ENCODE data around the gene NTNG1.

- TF ChIP-seq ZNF274 (IDR thresholded peaks at IDR 0.05; ENCODE audit: borderline replicate concordance, extremely low read depth, low read length), result no peak
- no peak for TF ChIP-seq CTCF (IDR thresholded peaks at IDR 0.05; ENCODE audit: control extremely low read depth in 1 of 3, insufficient read depth in 1 of 3, low read depth in 1 of 3, low read length in 3 of 3)
- no peak for TF ChIP-seq MAX (IDR thresholded peaks at IDR 0.05)
- TF ChIP-seq CHD1 (IDR thresholded peaks at IDR 0.05; ENCODE audit: low read depth, low read length), result no peak
- no peak for TF ChIP-seq EZH2 (IDR thresholded peaks at IDR 0.05; ENCODE audit: low read depth, low read length, severe bottlenecking)
- TF ChIP-seq POLR2A (IDR thresholded peaks at IDR 0.05; ENCODE audit: control extremely low read depth in 1 of 2, low read depth in 2 of 2, low read length in 2 of 2), result no peak
- TF ChIP-seq TAF1 (IDR thresholded peaks at IDR 0.05; ENCODE audit: low read depth, low read length), result no peak
Measured at GRCh38 chr1:107263291-107263915, 122.6 kb downstream of the NTNG1 start.
